HepG2 (cell line): ENCODE results near the gene TAAR9. TPM values are rescaled to one million over a fixed set of nuclear protein-coding genes. Genes with fewer than 3 reads are reported as not detected.
"Not testable (repeated sequence)": the region's sequence is repeated elsewhere in the genome, so short reads cannot be mapped to it uniquely, and the experiment has no call there.

Source experiments
- ATAC-seq: fragments of 200-7000 bp; cut with Tn5 transposase; 3 replicates; pipeline ENCODE4 v1.9.1; 2020; ENCODE audit warnings: mild to moderate bottlenecking, moderate library complexity
- BruUV-seq: library from RNA; stranded (reverse); fragments of 400-500 nt; replicated peaks from 2 replicates; lab custom pipeline; 2021; lab: Mats Ljungman, UMichigan
- CTCF ChIA-PET: fragments of 300-600 bp; formaldehyde crosslinking; extraction: SDS; loops from one replicate; lab custom pipeline; 2021; ENCODE audit warnings: low total read pairs, inconsistent platforms, low intra/inter-chr PET ratio; lab: Yijun Ruan, JAX
- POLR2A ChIA-PET: fragments of 350-600 bp; sonication (Branson Sonifier 250); formaldehyde crosslinking; loops from one replicate; lab custom pipeline; 2020; ENCODE audit warnings: antibody characterized with exemption, inconsistent platforms; lab: Yijun Ruan, JAX
- DNase-seq: peaks from one replicate; pipeline ENCODE4 v3.0.0-alpha.2; 2015; ENCODE audit warnings: low spot score
- FAIRE-seq: peaks from 3 replicates; lab custom pipeline; 2011; peaks lifted over from hg19 to GRCh38; lab: Jason Lieb, UNC
- H2AFZ ChIP-seq: one replicate; pipeline ENCODE4 v1.6.1; 2011; ENCODE audit warnings: low read length, inconsistent platforms
- H3K27ac ChIP-seq: fragments of 300-600 bp; 3 replicates; pipeline ENCODE4 v1.8.0; 2011; ENCODE audit warnings: mixed run types, mild to moderate bottlenecking, mixed read lengths, low read length, inconsistent platforms; ENCODE audit not compliant: insufficient read depth; ENCODE audit errors: extremely low read length
- H3K27me3 ChIP-seq, 2 experiments: fragments of 200-600 bp in 1 of 2; 2 replicates in 1 of 2; 3 replicates in 1 of 2; pipeline versions ENCODE4 v1.6.0 to v1.8.0; 2011; ENCODE audit warnings: low read length in 2 of 2, mild to moderate bottlenecking in 2 of 2, moderate library complexity in 2 of 2, inconsistent platforms in 1 of 2; ENCODE audit not compliant: insufficient read depth in 2 of 2, control insufficient read depth in 1 of 2
- H3K36me3 ChIP-seq, 2 experiments: fragments of 200-600 bp in 1 of 2; replicated peaks in 1 of 2; 2 replicates in 1 of 2; 3 replicates in 1 of 2; pipeline versions ENCODE4 v1.5.1 to v1.8.0; 2011; ENCODE audit warnings: low read length in 2 of 2, inconsistent platforms in 1 of 2; ENCODE audit not compliant: insufficient read depth in 2 of 2, control insufficient read depth in 1 of 2
- H3K4me1 ChIP-seq: 2 replicates; pipeline ENCODE4 v1.5.1; 2012; ENCODE audit warnings: low read length, inconsistent platforms; ENCODE audit not compliant: insufficient read depth
- H3K4me2 ChIP-seq: 2 replicates; pipeline ENCODE4 v1.6.0; 2011; ENCODE audit warnings: low read depth, low read length, inconsistent platforms
- H3K4me3 ChIP-seq, 3 experiments: fragments of 200-600 bp in 1 of 3; sonication (generic), shearing (Covaris generic) in 1 of 3; replicated peaks in 1 of 3; 2 replicates each; pipeline ENCODE4 v1.5.1; 2011 to 2016; ENCODE audit warnings: low read length in 3 of 3, inconsistent platforms in 2 of 3, low read depth in 2 of 3, mild to moderate bottlenecking in 2 of 3, control low read depth in 1 of 3, mixed read lengths in 1 of 3; ENCODE audit not compliant: insufficient read depth in 1 of 3
- H3K79me2 ChIP-seq: one replicate; pipeline ENCODE4 v1.6.1; 2011; ENCODE audit warnings: low read length, inconsistent platforms; ENCODE audit not compliant: insufficient read depth
- H3K9ac ChIP-seq: 2 replicates; pipeline ENCODE4 v1.6.0; 2011; ENCODE audit warnings: mild to moderate bottlenecking, low read depth, low read length, inconsistent platforms; ENCODE audit not compliant: insufficient read depth
- H3K9me3 ChIP-seq: 2 replicates; pipeline ENCODE4 v1.5.1; 2012; ENCODE audit warnings: mild to moderate bottlenecking, low read length
- H4K20me1 ChIP-seq: 2 replicates; pipeline ENCODE4 v1.6.0; 2011; ENCODE audit warnings: inconsistent platforms, mild to moderate bottlenecking, low read length, moderate library complexity; ENCODE audit not compliant: insufficient read depth
- ARID3A ChIP-seq: IDR thresholded peaks from 2 replicates; pipeline ENCODE4 v1.6.1; 2012; ENCODE audit warnings: low read depth, low read length, improper control_type of control experiment
- FOXC1 ChIP-seq: sonication (generic); formaldehyde crosslinking; IDR thresholded peaks from 2 replicates; pipeline ENCODE4 v1.8.0; 2022; ENCODE audit warnings: mild to moderate bottlenecking, missing genetic modification reagents, borderline replicate concordance
- GFI1 ChIP-seq: sonication (generic); formaldehyde crosslinking; IDR thresholded peaks from 2 replicates; pipeline ENCODE4 v1.5.0; 2020; ENCODE audit warnings: missing genetic modification reagents, mild to moderate bottlenecking, borderline replicate concordance
- JUN ChIP-seq: sonication (generic); formaldehyde crosslinking; IDR thresholded peaks from 2 replicates; pipeline ENCODE4 v1.4.0; 2020; ENCODE audit warnings: mild to moderate bottlenecking, missing genetic modification reagents
- KDM5A ChIP-seq: fragments of 200-600 bp; sonication (generic); IDR thresholded peaks from 2 replicates; pipeline ENCODE4 v1.7.0; 2018; ENCODE audit warnings: antibody characterized with exemption, mild to moderate bottlenecking, low read length, borderline replicate concordance
- KLF12 ChIP-seq: sonication (generic); formaldehyde crosslinking; IDR thresholded peaks from 2 replicates; pipeline ENCODE4 v1.4.0; 2020; ENCODE audit warnings: missing genetic modification reagents, borderline replicate concordance
- MED1 ChIP-seq: sonication (generic); formaldehyde crosslinking; IDR thresholded peaks from 2 replicates; pipeline ENCODE4 v1.4.0; 2020; ENCODE audit warnings: missing genetic modification reagents
- NR2F1 ChIP-seq, 2 experiments: fragments of 450-650 bp in 1 of 2; formaldehyde crosslinking in 1 of 2; IDR thresholded peaks; 2 replicates each; pipeline versions ENCODE4 v1.5.0 to v1.6.1; 2016 to 2020; ENCODE audit warnings: mild to moderate bottlenecking in 1 of 2, missing compliant biosample characterization in 1 of 2, missing genetic modification reagents in 1 of 2, moderate library complexity in 1 of 2
- RNF2 ChIP-seq: fragments of 450-650 bp; conservative IDR thresholded peaks from 2 replicates; pipeline ENCODE4 v1.6.1; 2016; ENCODE audit warnings: low read depth
- SOX5 ChIP-seq: IDR thresholded peaks from 2 replicates; pipeline ENCODE4 v1.6.1; 2016; ENCODE audit warnings: borderline replicate concordance
- STAG1 ChIP-seq: sonication (generic); formaldehyde crosslinking; IDR thresholded peaks from 2 replicates; pipeline ENCODE4 v1.4.0; 2020; ENCODE audit warnings: missing genetic modification reagents
- ZNF281 ChIP-seq: sonication (generic); formaldehyde crosslinking; IDR thresholded peaks from 2 replicates; pipeline ENCODE4 v1.4.0; 2020; ENCODE audit warnings: missing genetic modification reagents, borderline replicate concordance
- ZNF362 ChIP-seq: sonication (generic); formaldehyde crosslinking; IDR thresholded peaks from 2 replicates; pipeline ENCODE4 v1.4.0; 2020; ENCODE audit warnings: missing genetic modification reagents, mild to moderate bottlenecking, borderline replicate concordance
- ZNF503 ChIP-seq: sonication (generic); formaldehyde crosslinking; IDR thresholded peaks from 2 replicates; pipeline ENCODE4 v1.4.0; 2020; ENCODE audit warnings: missing genetic modification reagents
- WGBS: methylation state at CpG from one replicate; pipeline ENCODE4 v1.1.6; 2017; ENCODE audit warnings: low lambda C conversion rate; 5-methylcytosine and 5-hydroxymethylcytosine counted together
- in situ Hi-C: cut with HindIII; loops from 2 replicates; pipeline ENCODE4 v1.10.0; 2017; ENCODE audit warnings: low pct_unique_long_range_greater_than_20kb; ENCODE audit not compliant: extremely low pct_ligation_motif_present
- intact Hi-C: fragments of 100-400 bp; cut with micrococcal nuclease; formaldehyde crosslinking; loops from one replicate; pipeline ENCODE4 v1.10.0; 2022; ENCODE audit not compliant: unreplicated experiment
- polyA plus RNA-seq, 8 experiments: library from polyadenylated mRNA; depleted of rRNA in 3 of 8; stranded (reverse) in 7 of 8; unstranded in 1 of 8; fragments of >200 nt; fragmentation: Illumina TruSeq in 4 of 8; extraction: Trizol in 4 of 8; gene quantifications; 2 replicates each; pipeline versions ENCODE4 v1.2.1 to v1.2.3, GENCODE V29; 2011 to 2016; ENCODE audit warnings: low read depth in 4 of 8, missing spikeins in 1 of 8, mixed read lengths in 1 of 8; ENCODE audit not compliant: insufficient read depth in 1 of 8
- total RNA-seq, 5 experiments: library from RNA; depleted of rRNA; stranded (reverse); fragments of >200 nt; fragmentation: Illumina TruSeq; extraction: Trizol; gene quantifications; 2 replicates each; pipeline ENCODE4 v1.2.3, GENCODE V29; 2016; ENCODE audit warnings: low read depth in 1 of 5

Gene TAAR9
- total and polyA plus RNA-seq, 2 of the 13 experiments (the other 11 are each of a cell fraction or from before 2014, with no cell fraction given) = 0.07 TPM; not detected in 1

GRCh38 chr6:132530293-132530974, 7.6 kb upstream of the TAAR9 start (continued):
- TF ChIP-seq ZNF362 (peak; percentile 44; the same call in 1 of the 2 replicates), ARID3A (peak; percentile 70), KLF12 (CRISPR knock-in tag) (0 out of 2 replicates have a peak, but pooled peaks have one; percentile 39), KDM5A (0 out of 2 replicates have a peak, but pooled peaks have one; percentile 24), FOXC1 (CRISPR knock-in tag) (no peak), RNF2 (peak; percentile 82; the same call in 1 of the 2 replicates), STAG1 (CRISPR knock-in tag) (peak; percentile 83)

GRCh38 chr6:132534546-132534945, 3.5 kb upstream of the TAAR9 start:
- POLR2A ChIA-PET, BruUV-seq, H3K27me3 ChIP-seq, H3K9ac ChIP-seq, H3K27ac ChIP-seq, H3K4me2 ChIP-seq, H3K36me3 ChIP-seq, CTCF ChIA-PET, H2AFZ ChIP-seq, ATAC-seq, H3K79me2 ChIP-seq, FAIRE-seq, H4K20me1 ChIP-seq, H3K9me3 ChIP-seq, H3K4me3 ChIP-seq: not testable (repeated sequence)
- intact Hi-C loops (loop anchor here (5.0 to 10.0 kb wide), 3 partner anchors 138 to 978 kb away; partner anchors contain the start of gene SLC18B1), in situ Hi-C loops (loop anchor here (5.0 kb wide), 1 partner anchor 233 kb away; no protein-coding TSS in a partner anchor)
- peak; percentile 53 for DNase-seq
- 14% methylated on average over 2 of the region's 2 CpGs for WGBS
- H3K4me1 ChIP-seq = peaks cover 22% of the 10 kb centered on the region
- TF ChIP-seq SOX5 (CRISPR knock-in tag) = peak; percentile 48; the same call in 1 of the 2 replicates
- TF ChIP-seq NR2F1 (CRISPR knock-in tag; IDR thresholded peaks at IDR 0.05) = peak; percentile 57 to 89; a peak in 3 of 4 replicates
- peak; percentile 41; the same call in 1 of the 2 replicates for TF ChIP-seq ZNF503 (CRISPR knock-in tag)
- peak; percentile 55; the same call in 1 of the 2 replicates for TF ChIP-seq ZNF281 (CRISPR knock-in tag)
- peak; percentile 47 for TF ChIP-seq MED1
- peak; percentile 44; the same call in 1 of the 2 replicates for TF ChIP-seq GFI1 (CRISPR knock-in tag)
- 0 out of 2 replicates have a peak, but pooled peaks have one; percentile 45 for TF ChIP-seq JUN (CRISPR knock-in tag)
